GM12878 (cell line): Measurements from ENCODE around the gene NDUFS6.

ENCODE experiments used
- CHD1 ChIP-seq: IDR thresholded peaks from 2 replicates; pipeline ENCODE4 v1.6.1; 2012; ENCODE audit warnings: low read depth, low read length, improper control_type of control experiment
- POLR2AphosphoS5 ChIP-seq: IDR thresholded peaks from 2 replicates; pipeline ENCODE4 v1.6.1; 2011; ENCODE audit warnings: mild to moderate bottlenecking, low read length, inconsistent platforms

DNA sequence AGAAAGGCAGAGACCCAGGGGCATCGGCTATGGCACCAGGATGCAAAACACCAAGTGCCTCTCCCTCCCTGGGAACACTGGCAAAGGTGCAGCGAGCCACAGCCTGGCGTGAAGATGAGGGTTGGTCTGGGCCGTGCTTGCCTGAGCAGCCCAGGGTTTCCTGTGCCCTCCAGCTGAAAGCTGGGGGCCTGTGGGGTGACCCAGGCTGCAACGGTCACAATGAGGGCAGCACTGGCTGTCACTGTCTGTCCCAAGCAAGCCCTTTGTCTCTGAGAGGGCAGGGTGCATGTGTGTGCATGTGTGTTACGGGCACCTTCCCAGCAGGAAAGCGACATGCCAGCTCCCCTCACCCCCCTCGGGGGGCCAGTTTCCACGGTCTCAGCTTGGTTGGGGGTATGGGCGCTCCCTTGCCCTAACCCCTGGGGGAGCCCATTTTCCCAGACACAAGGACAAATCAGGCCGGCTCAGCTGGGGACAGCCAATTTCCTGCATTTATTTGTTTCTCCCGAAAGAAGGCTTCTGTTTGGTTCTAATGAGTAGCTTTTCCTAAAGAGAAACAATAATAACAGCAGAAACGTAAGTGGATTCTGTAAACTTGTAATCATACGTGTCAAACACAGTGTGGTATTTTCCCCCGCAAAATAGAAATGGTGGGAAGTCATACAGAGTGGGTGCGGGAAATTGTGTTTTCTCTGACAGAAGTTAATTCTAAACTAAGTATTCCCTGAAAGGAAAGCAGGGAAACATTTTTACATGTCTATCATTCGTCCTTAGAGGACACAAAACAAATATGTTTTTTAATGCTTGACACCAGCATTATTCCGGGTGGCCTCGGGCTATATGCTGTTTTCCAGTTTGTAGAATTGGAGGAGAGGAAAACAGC is 22.8 kb upstream of the NDUFS6 start:
- TF ChIP-seq POLR2AphosphoS5 (no peak), CHD1 (no peak)
